Muscle of back (tissue), 10 donors: ENCODE data around the gene CPNE6. TPM values are rescaled to one million over a fixed set of nuclear protein-coding genes. Genes with fewer than 3 reads are reported as not detected.

Experiments
- polyA plus RNA-seq, 10 donors: library from polyadenylated mRNA; unstranded; fragments of 120-200 nt; gene quantifications; one replicate each; pipeline ENCODE4 v1.2.1, GENCODE V29; 2013; ENCODE audit not compliant: insufficient read length in 10 of 10

CPNE6 gene
- polyA plus RNA-seq, 10 donors, result 0.07 TPM; not detected in 9

Other genes with a start within 250 kb of the CPNE6 start
- 10 to 100 TPM; 10.4 to 29.7 (median 20.1) TPM for gene DHRS4, start 117.8 kb upstream of the CPNE6 start, polyA plus RNA-seq
- gene DHRS4L2, start 82.6 kb upstream of the CPNE6 start, polyA plus RNA-seq, result 10 to 100 TPM in 8 of 10 donors, 1 to 10 TPM in 2; 8.4 to 17.3 (median 13.8) TPM
- under 1 TPM; 0.09 to 0.50 (median 0.17) TPM for gene CARMIL3, start 19.6 kb upstream of the CPNE6 start, polyA plus RNA-seq
- 1 to 10 TPM; 2.8 to 6.0 (median 3.5) TPM for gene PCK2, start 22.7 kb downstream of the CPNE6 start, polyA plus RNA-seq
- 10 to 100 TPM; 35.0 to 45.0 (median 38.1) TPM for gene DCAF11, start 43.2 kb downstream of the CPNE6 start, polyA plus RNA-seq
- gene NRL, start 43.4 kb downstream of the CPNE6 start, polyA plus RNA-seq, result 1 to 10 TPM in 9 of 10 donors, under 1 TPM in 1; 0.98 to 1.6 (median 1.2) TPM
- 100 to 1,000 TPM in 8 of 10 donors, 10 to 100 TPM in 2; 68.5 to 142 (median 118) TPM for gene FITM1, start 59.1 kb downstream of the CPNE6 start, polyA plus RNA-seq
- gene PSME1, start 64.6 kb downstream of the CPNE6 start, polyA plus RNA-seq, result 100 to 1,000 TPM in 8 of 10 donors, 10 to 100 TPM in 2; 96.2 to 122 (median 112) TPM
- gene EMC9, start 70.0 kb downstream of the CPNE6 start, polyA plus RNA-seq, result 10 to 100 TPM; 19.1 to 30.8 (median 26.9) TPM
- 10 to 100 TPM; 72.7 to 96.7 (median 84.4) TPM for gene PSME2, start 75.0 kb downstream of the CPNE6 start, polyA plus RNA-seq
- 10 to 100 TPM; 26.5 to 46.0 (median 33.1) TPM for gene RNF31, start 75.9 kb downstream of the CPNE6 start, polyA plus RNA-seq
- 10 to 100 TPM; 23.8 to 36.0 (median 28.2) TPM for gene IRF9, start 89.7 kb downstream of the CPNE6 start, polyA plus RNA-seq
- 10 to 100 TPM in 6 of 10 donors, 1 to 10 TPM in 4; 5.7 to 11.6 (median 10.7) TPM for gene REC8, start 100.5 kb downstream of the CPNE6 start, polyA plus RNA-seq
- gene IPO4, start 117.3 kb downstream of the CPNE6 start, polyA plus RNA-seq, result 10 to 100 TPM; 21.5 to 31.8 (median 26.6) TPM
- gene TM9SF1, start 123.9 kb downstream of the CPNE6 start, polyA plus RNA-seq, result 10 to 100 TPM; 11.2 to 25.1 (median 17.6) TPM
- gene TSSK4, start 134.1 kb downstream of the CPNE6 start, polyA plus RNA-seq, result 1 to 10 TPM; 1.8 to 8.7 (median 2.8) TPM
- gene CHMP4A, start 141.9 kb downstream of the CPNE6 start, polyA plus RNA-seq, result 10 to 100 TPM; 26.0 to 44.1 (median 34.5) TPM
- 10 to 100 TPM in 1 of 10 donors, 1 to 10 TPM in 9; 6.1 to 10.2 (median 8.0) TPM for gene MDP1, start 144.5 kb downstream of the CPNE6 start, polyA plus RNA-seq
- gene NEDD8, start 160.8 kb downstream of the CPNE6 start, polyA plus RNA-seq, result 100 to 1,000 TPM; 168 to 226 (median 186) TPM
- 10 to 100 TPM; 41.5 to 57.6 (median 50.7) TPM for gene GMPR2, start 161.4 kb downstream of the CPNE6 start, polyA plus RNA-seq
- gene TINF2, start 171.1 kb downstream of the CPNE6 start, polyA plus RNA-seq, result 10 to 100 TPM; 33.5 to 43.0 (median 41.5) TPM
- gene TGM1, start 191.6 kb downstream of the CPNE6 start, polyA plus RNA-seq, result 1 to 10 TPM in 7 of 10 donors, under 1 TPM in 3; 0.82 to 3.9 (median 1.3) TPM
- 10 to 100 TPM in 9 of 10 donors, 1 to 10 TPM in 1; 10.0 to 20.1 (median 13.3) TPM for gene RABGGTA, start 200.0 kb downstream of the CPNE6 start, polyA plus RNA-seq
- gene DHRS1, start 228.2 kb downstream of the CPNE6 start, polyA plus RNA-seq, result 10 to 100 TPM; 10.9 to 21.2 (median 17.0) TPM
- 10 to 100 TPM; 18.6 to 24.6 (median 20.0) TPM for gene NOP9, start 228.3 kb downstream of the CPNE6 start, polyA plus RNA-seq
- gene CIDEB, start 236.4 kb downstream of the CPNE6 start, polyA plus RNA-seq, result 10 to 100 TPM in 7 of 10 donors, 1 to 10 TPM in 3; 8.3 to 15.5 (median 12.0) TPM
- 1 to 10 TPM; 1.4 to 3.4 (median 2.7) TPM for gene LTB4R2, start 238.6 kb downstream of the CPNE6 start, polyA plus RNA-seq
- gene LTB4R, start 239.9 kb downstream of the CPNE6 start, polyA plus RNA-seq, result 1 to 10 TPM; 2.2 to 6.7 (median 3.6) TPM